Esophagus squamous epithelium (tissue), 4 donors: ENCODE results near the gene RALGAPA1.

ENCODE experiments used
- CTCF ChIP-seq, 6 experiments: fragments of 450-650 bp in 4 of 6; fragments of 200-600 bp in 2 of 6; sonication (generic) in 2 of 6; IDR thresholded peaks; one replicate each; pipeline ENCODE4 v1.5.1; 2016 to 2019; ENCODE audit warnings: antibody characterized with exemption in 6 of 6, mild to moderate bottlenecking in 4 of 6, moderate library complexity in 4 of 6
- POLR2A ChIP-seq, 4 donors: fragments of 450-650 bp; IDR thresholded peaks; one replicate each; pipeline ENCODE4 v1.6.1; 2017; ENCODE audit warnings: antibody characterized with exemption in 4 of 4, mild to moderate bottlenecking in 4 of 4, moderate library complexity in 3 of 4

GRCh38 chr14:35678403-35679028 is 130.6 kb downstream of the RALGAPA1 start:
- no peak for TF ChIP-seq CTCF (IDR thresholded peaks at IDR 0.05)
- no peak for TF ChIP-seq POLR2A (IDR thresholded peaks at IDR 0.05)
